Colonic mucosa (tissue), 4 donors: Measurements from ENCODE around the gene LAMTOR4. TPM values are rescaled to one million over a fixed set of nuclear protein-coding genes. Genes with fewer than 3 reads are reported as not detected.
"Not testable (repeated sequence)": the region's sequence is repeated elsewhere in the genome, so short reads cannot be mapped to it uniquely, and the experiment has no call there.

Experiments used
- DNase-seq: peaks from one replicate; pipeline ENCODE4 v3.0.0-alpha.2; 2020
- H3K27ac ChIP-seq: fragments of 200-600 bp; one replicate; pipeline ENCODE4 v1.8.0; 2021
- H3K27me3 ChIP-seq: fragments of 200-600 bp; one replicate; pipeline ENCODE4 v1.8.0; 2021
- H3K36me3 ChIP-seq: fragments of 200-600 bp; one replicate; pipeline ENCODE4 v1.8.0; 2021
- H3K4me1 ChIP-seq: fragments of 200-600 bp; one replicate; pipeline ENCODE4 v1.8.0; 2021; ENCODE audit warnings: mild to moderate bottlenecking
- H3K4me3 ChIP-seq: fragments of 200-600 bp; one replicate; pipeline ENCODE4 v1.8.0; 2021
- H3K9ac ChIP-seq, 2 donors: one replicate each; pipeline ENCODE4 v1.7.0; 2013; ENCODE audit warnings: control low read depth in 2 of 2, low read depth in 2 of 2, low read length in 2 of 2
- H3K9me3 ChIP-seq: fragments of 200-600 bp; one replicate; pipeline ENCODE4 v1.8.0; 2021
- intact Hi-C: fragments of 100-400 bp; cut with DNase I; formaldehyde crosslinking; loops from one replicate; pipeline ENCODE4 v1.14.1; 2022
- total RNA-seq, 2 donors: library from RNA; stranded (reverse); fragmentation: NEBNext Ultra II Directional in 1 of 2; extraction: Animal tissue kit (Norgen Biotek cat#: 25700) in 1 of 2; gene quantifications; one replicate each; pipeline ENCODE4 v1.2.1, GENCODE V29; 2021
- TF ChIP-seq, protein P1 (sequence below): fragments of 200-600 bp; IDR thresholded peaks from one replicate; pipeline ENCODE4 v1.8.0; 2022; ENCODE audit warnings: antibody characterized with exemption, mild to moderate bottlenecking
- donor health status: healthy.
- donor health status: DM: no; HTN: no; CAD: no.
- donor health status: DM: no; HTN: no; CAD: no.

LAMTOR4 gene
- total RNA-seq, 2 donors from 2014 or later = 230 to 268 TPM

DNA sequence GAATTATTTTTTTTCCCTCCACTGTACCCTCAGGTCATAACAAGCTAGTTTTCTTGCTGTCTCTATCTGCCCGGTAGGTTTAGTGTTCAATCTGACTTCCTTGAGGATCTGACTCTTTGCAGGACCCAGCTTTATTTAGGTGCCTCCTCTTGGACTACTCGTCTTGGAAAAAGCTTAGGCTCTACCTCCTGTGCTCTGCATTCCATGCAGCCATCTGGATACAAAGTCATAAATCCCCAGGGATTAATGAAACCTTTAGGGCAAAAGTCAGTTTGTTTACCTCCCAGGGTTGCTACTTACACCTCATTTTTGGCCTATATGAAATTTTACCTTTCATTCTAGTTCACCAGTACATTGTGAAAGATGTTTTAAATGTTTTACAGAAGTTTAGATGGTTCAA lies 37.0 kb downstream of the LAMTOR4 start:
- intact Hi-C loops = no loop called here
- H3K27me3 ChIP-seq = no peaks in the 10 kb centered on the region
- H3K27ac ChIP-seq = no peak overlapping the region
- no peaks in the 10 kb centered on the region for H3K4me1 ChIP-seq
- H3K9ac ChIP-seq = no peak overlapping the region
- H3K4me3 ChIP-seq = no peak overlapping the region
- no peak for DNase-seq
- TF ChIP-seq, protein P1, sequence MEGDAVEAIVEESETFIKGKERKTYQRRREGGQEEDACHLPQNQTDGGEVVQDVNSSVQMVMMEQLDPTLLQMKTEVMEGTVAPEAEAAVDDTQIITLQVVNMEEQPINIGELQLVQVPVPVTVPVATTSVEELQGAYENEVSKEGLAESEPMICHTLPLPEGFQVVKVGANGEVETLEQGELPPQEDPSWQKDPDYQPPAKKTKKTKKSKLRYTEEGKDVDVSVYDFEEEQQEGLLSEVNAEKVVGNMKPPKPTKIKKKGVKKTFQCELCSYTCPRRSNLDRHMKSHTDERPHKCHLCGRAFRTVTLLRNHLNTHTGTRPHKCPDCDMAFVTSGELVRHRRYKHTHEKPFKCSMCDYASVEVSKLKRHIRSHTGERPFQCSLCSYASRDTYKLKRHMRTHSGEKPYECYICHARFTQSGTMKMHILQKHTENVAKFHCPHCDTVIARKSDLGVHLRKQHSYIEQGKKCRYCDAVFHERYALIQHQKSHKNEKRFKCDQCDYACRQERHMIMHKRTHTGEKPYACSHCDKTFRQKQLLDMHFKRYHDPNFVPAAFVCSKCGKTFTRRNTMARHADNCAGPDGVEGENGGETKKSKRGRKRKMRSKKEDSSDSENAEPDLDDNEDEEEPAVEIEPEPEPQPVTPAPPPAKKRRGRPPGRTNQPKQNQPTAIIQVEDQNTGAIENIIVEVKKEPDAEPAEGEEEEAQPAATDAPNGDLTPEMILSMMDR = no peak
- H3K36me3 ChIP-seq = no peaks in the 10 kb centered on the region
- no peaks in the 10 kb centered on the region for H3K9me3 ChIP-seq

DNA sequence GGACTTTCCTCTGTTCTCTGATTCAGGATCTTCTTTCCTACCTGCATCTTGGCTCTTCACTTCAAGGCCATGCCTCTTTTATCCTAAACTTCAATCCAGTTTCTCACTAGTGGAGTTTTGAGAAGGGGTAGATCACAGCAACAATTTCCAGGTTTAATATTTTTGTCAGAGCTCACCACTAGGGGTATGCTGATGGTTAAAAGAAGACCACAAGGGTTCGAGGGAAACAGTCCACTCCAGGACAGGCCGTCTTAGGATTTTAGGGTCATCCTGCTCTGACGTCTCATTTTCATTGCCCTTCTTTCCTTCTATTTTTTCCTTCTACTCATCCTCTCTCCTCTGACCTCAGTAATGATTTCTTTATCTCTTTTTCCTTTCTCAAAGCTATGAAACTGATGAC lies 40.3 kb downstream of the LAMTOR4 start:
- no peaks in the 10 kb centered on the region for H3K27me3 ChIP-seq
- H3K4me3 ChIP-seq = no peak overlapping the region
- no peak overlapping the region for H3K9ac ChIP-seq
- no peaks in the 10 kb centered on the region for H3K36me3 ChIP-seq
- DNase-seq = no peak
- TF ChIP-seq, protein P1 = no peak
- no peaks in the 10 kb centered on the region for H3K4me1 ChIP-seq
- intact Hi-C loops = no loop called here
- no peaks in the 10 kb centered on the region for H3K9me3 ChIP-seq
- H3K27ac ChIP-seq = no peak overlapping the region

DNA sequence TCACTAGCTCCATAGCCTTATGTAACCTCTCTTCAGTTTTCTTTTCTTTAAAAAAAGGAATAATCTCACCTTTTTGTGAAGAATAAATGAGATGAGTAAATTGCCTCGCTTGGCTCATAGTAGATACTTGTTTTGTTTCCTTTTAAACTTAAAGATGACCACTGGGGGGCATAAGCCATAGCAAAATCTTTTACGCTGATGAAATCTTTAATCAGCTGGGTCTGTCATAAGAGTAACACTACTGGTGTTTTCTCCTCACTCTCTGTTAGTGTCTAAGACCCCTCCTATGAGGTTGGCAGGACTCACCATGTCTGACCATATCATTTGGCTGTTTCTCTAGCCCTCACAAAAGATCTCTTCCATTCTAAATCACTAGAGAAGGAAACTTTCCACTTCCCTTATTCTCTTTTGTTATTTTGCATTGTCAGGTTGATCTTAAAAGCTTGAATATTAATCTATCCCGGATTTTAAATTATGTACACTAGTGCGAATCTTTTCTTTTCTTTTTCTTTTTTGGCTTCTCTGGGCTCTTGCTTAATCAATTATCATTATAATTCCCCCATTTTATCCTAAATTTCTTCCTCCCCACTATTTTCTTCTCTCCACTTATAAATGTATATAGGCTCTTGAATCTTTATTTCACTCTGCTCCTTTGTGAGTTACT lies 41.5 kb downstream of the LAMTOR4 start:
- Histone ChIP-seq H3K4me1 (no peaks in the 10 kb centered on the region), H3K9ac (no peak overlapping the region), H3K27me3 (no peaks in the 10 kb centered on the region), H3K27ac (no peak overlapping the region), H3K4me3 (no peak overlapping the region), H3K9me3 (no peaks in the 10 kb centered on the region), H3K36me3 (no peaks in the 10 kb centered on the region)
- no peak for DNase-seq
- intact Hi-C loops = no loop called here
- TF ChIP-seq, protein P1 = peak; percentile 29

DNA sequence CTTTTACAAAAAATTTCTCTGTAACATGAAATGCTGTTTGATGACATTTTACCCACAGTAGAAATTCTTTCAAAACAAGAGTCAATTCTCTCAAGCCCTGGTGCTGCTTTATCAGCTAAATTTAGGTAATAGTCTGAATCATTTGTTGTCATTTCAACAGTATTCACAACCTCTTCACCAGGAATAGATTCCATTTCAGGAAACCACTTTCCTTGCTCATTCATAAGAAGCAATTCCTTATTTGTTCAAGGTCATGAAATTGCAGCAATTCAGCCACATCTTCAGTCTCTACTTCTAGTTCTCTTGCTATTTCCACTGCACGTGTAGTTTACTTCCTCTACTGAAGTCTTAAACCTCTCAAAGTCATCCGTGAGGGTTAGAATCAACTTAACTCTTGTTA lies 43.1 kb downstream of the LAMTOR4 start:
- TF ChIP-seq, protein P1 = no peak

DNA sequence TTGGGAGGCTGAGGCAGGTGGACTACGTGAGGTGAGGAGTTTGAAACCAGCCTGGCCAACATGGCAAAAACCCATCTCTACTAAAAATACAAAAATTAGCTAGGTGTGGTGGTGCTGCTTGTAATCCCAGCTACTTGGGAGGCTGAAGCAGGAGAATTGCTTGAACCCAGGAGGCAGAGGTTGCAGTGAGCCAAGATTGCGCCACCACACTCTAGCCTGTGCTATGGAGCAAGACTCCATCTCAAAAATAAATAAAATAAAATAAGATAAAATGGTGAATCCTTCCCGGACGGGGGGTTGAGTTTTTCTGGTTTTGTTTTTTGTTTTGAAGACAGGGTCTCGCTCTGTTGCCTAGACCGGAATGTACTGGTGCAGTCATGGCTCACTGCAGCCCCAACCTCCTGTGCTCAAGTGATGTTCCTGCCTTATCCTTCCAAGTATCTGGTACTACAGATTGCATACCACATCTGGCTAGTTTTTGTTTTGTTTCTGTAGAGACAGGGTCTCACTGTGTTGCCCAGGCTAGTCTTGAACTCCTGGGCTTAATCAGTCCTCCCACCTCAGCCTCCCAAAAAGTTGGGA lies 43.7 kb downstream of the LAMTOR4 start:
- H3K27ac ChIP-seq, H3K27me3 ChIP-seq, DNase-seq, H3K4me1 ChIP-seq, H3K4me3 ChIP-seq, H3K9ac ChIP-seq, intact Hi-C loops, H3K36me3 ChIP-seq, H3K9me3 ChIP-seq: not testable (repeated sequence)

More for the DNA sequence above, 43.1 kb downstream of the LAMTOR4 start:
- Histone ChIP-seq H3K4me1 (no peaks in the 10 kb centered on the region), H3K27me3 (no peaks in the 10 kb centered on the region), H3K9ac (no peak overlapping the region), H3K27ac (no peak overlapping the region), H3K36me3 (no peaks in the 10 kb centered on the region), H3K4me3 (no peak overlapping the region), H3K9me3 (no peaks in the 10 kb centered on the region)
- intact Hi-C loops = no loop called here
- no peak for DNase-seq

DNA sequence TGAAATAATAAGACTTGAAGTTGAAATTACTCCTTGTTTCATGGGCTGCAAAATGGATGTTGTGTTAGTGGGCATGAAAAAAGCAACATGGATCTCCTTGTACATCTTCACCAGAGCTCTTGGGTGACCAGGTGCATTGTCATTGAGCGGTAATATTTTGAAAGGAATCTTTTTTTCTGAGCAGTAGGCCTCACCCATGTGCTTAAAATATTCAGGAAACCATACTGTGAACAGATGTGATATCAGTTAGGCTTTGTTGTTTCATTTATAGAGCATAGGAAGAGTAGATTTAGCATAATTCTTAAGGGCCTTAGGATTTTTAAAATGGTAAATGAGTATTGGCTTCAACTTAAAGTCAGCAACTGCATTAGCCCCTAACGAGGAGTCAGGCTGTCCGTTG lies 44.3 kb downstream of the LAMTOR4 start:
- no peak for DNase-seq
- H3K27me3 ChIP-seq = no peaks in the 10 kb centered on the region
- H3K27ac ChIP-seq = no peak overlapping the region
- TF ChIP-seq, protein P1 = no peak
- no peak overlapping the region for H3K9ac ChIP-seq
- H3K4me1 ChIP-seq = no peaks in the 10 kb centered on the region
- intact Hi-C loops = no loop called here
- no peak overlapping the region for H3K4me3 ChIP-seq
- H3K9me3 ChIP-seq = no peaks in the 10 kb centered on the region
- H3K36me3 ChIP-seq = no peaks in the 10 kb centered on the region
